ENCODE measurements around the gene DSCAML1.

DSCAML1 gene

GRCh38 chr11:117716521-117717440 lies 80.2 kb downstream of the DSCAML1 start:
- no peak overlapping the region for H3K27ac ChIP-seq
- no peak for TF ChIP-seq CTCF (IDR thresholded peaks at IDR 0.05; ENCODE audit: low read depth, low read length)
- no peak for DNase-seq
- no peaks in the 10 kb centered on the region for H3K27me3 ChIP-seq (ENCODE audit: insufficient read depth, low read depth, severe bottlenecking)
- H3K4me3 ChIP-seq (ENCODE audit: low read depth, low read length) = no peak overlapping the region
- H3K9me3 ChIP-seq (ENCODE audit: severe bottlenecking) = no peaks in the 10 kb centered on the region
- no peaks in the 10 kb centered on the region for H3K36me3 ChIP-seq

GRCh38 chr11:117715801-117716200 lies 81.2 kb downstream of the DSCAML1 start:
- Histone ChIP-seq H3K36me3 (no peaks in the 10 kb centered on the region), H3K9me3 (ENCODE audit: severe bottlenecking) (no peaks in the 10 kb centered on the region), H3K4me3 (ENCODE audit: low read depth, low read length) (no peak overlapping the region), H3K27me3 (ENCODE audit: insufficient read depth, low read depth, severe bottlenecking) (peaks cover 5% of the 10 kb centered on the region), H3K27ac (no peak overlapping the region)
- no peak for TF ChIP-seq CTCF (IDR thresholded peaks at IDR 0.05; ENCODE audit: low read depth, low read length)
- no peak for DNase-seq

- H3K4me3 ChIP-seq (ENCODE audit: low read depth, low read length) = no peak overlapping the region
- no peak overlapping the region; the same call in 1 of the 2 replicates for H3K27ac ChIP-seq
- TF ChIP-seq CTCF (IDR thresholded peaks at IDR 0.05; ENCODE audit: low read depth, low read length) = no peak
- H3K27me3 ChIP-seq (ENCODE audit: insufficient read depth, low read depth, severe bottlenecking) = peaks cover 13% of the 10 kb centered on the region
- H3K9me3 ChIP-seq (ENCODE audit: severe bottlenecking) = no peaks in the 10 kb centered on the region
- H3K36me3 ChIP-seq = no peaks in the 10 kb centered on the region
- no peak for DNase-seq
Measured at GRCh38 chr11:117713538-117713991, 83.5 kb downstream of the DSCAML1 start.

GRCh38 chr11:117712530-117712929 lies 84.5 kb downstream of the DSCAML1 start:
- DNase-seq = no peak
- TF ChIP-seq CTCF (IDR thresholded peaks at IDR 0.05; ENCODE audit: low read depth, low read length) = no peak
- Histone ChIP-seq H3K27ac (no peak overlapping the region), H3K36me3 (no peaks in the 10 kb centered on the region), H3K27me3 (ENCODE audit: insufficient read depth, low read depth, severe bottlenecking) (peaks cover 16% of the 10 kb centered on the region), H3K9me3 (ENCODE audit: severe bottlenecking) (no peaks in the 10 kb centered on the region), H3K4me3 (ENCODE audit: low read depth, low read length) (no peak overlapping the region)

- no peaks in the 10 kb centered on the region for H3K9me3 ChIP-seq (ENCODE audit: severe bottlenecking)
- no peak overlapping the region for H3K27ac ChIP-seq
- DNase-seq = no peak
- peaks cover 17% of the 10 kb centered on the region for H3K27me3 ChIP-seq (ENCODE audit: insufficient read depth, low read depth, severe bottlenecking)
- H3K36me3 ChIP-seq = no peaks in the 10 kb centered on the region
- TF ChIP-seq CTCF (IDR thresholded peaks at IDR 0.05; ENCODE audit: low read depth, low read length) = no peak
- no peak overlapping the region for H3K4me3 ChIP-seq (ENCODE audit: low read depth, low read length)
Measured at GRCh38 chr11:117711331-117711730, 85.7 kb downstream of the DSCAML1 start.

Data from WERI-Rb-1 (cell line).